Measurements from ENCODE around the gene ZNF330. TPM values are rescaled to one million over a fixed set of nuclear protein-coding genes. Genes with fewer than 3 reads are reported as not detected.
"Not testable (repeated sequence)": the region's sequence is repeated elsewhere in the genome, so short reads cannot be mapped to it uniquely, and the experiment has no call there.

ZNF330 gene
- total RNA-seq (10 to 100 TPM; 39.3 to 43.7 TPM), polyA plus RNA-seq (10 to 100 TPM; 20.0 to 22.0 TPM)
- long read RNA-seq, donor 1, partial matches to known transcripts: 2 of 5 reads
- long read RNA-seq, donor 1, other reads (novel, unspliced or antisense): 3 of 5 reads
- long read RNA-seq, donor 2, partial matches to known transcripts: 1 of 8 reads
- long read RNA-seq, donor 2, other reads (novel, unspliced or antisense): 5 of 8 reads

- 0% methylated on average over 42 to 57 of the region's 57 CpGs for WGBS, 2 donors
- Histone ChIP-seq H3K36me3 (ENCODE audit: control insufficient read depth in 1 of 2, insufficient read depth in 2 of 2, low read length in 1 of 2) (no peaks in the 10 kb centered on the region), H3K4me1 (ENCODE audit: control insufficient read depth in 1 of 2, insufficient read depth in 2 of 2, low read length in 2 of 2) (no peaks in the 10 kb centered on the region), H3K27me3 (ENCODE audit: control insufficient read depth in 1 of 2, insufficient read depth in 2 of 2, low read length in 1 of 2) (no peaks in the 10 kb centered on the region), H3K27ac (ENCODE audit: low read depth in 1 of 2, low read length in 2 of 2) (peak within 1 kb of the TSS in 1 of 2 donors; percentile 83), H3K9me3 (ENCODE audit: control insufficient read depth, low read length) (no peaks in the 10 kb centered on the region), H3K4me3 (ENCODE audit: low read length in 2 of 2) (peak within 1 kb of the TSS; percentile 57 to 75)
- ATAC-seq (ENCODE audit: low FRiP score) (peak; percentile 100), DNase-seq (peak; percentile 93 to 98)
- intact Hi-C loops (cut with DNase I): no loop called here
These were observed at the start of gene ZNF330 for GRCh38 chr4:141220691-141221659. Gene ZNF330 (plus strand): TSS chr4:141220895. CDS start chr4:141222372, 1,477 bp downstream.

- no peak overlapping the region for H3K27ac ChIP-seq (ENCODE audit: low read depth in 1 of 2, low read length in 2 of 2)
- DNase-seq (no peak), ATAC-seq (ENCODE audit: low FRiP score) (no peak)
- H3K36me3 ChIP-seq (ENCODE audit: control insufficient read depth in 1 of 2, insufficient read depth in 2 of 2, low read length in 1 of 2): no peaks in the 10 kb centered on the region
- H3K27me3 ChIP-seq (ENCODE audit: control insufficient read depth in 1 of 2, insufficient read depth in 2 of 2, low read length in 1 of 2): no peaks in the 10 kb centered on the region
- no peak overlapping the region for H3K4me3 ChIP-seq (ENCODE audit: low read length in 2 of 2)
- H3K9me3 ChIP-seq (ENCODE audit: control insufficient read depth, low read length): peaks cover 2% of the 10 kb centered on the region
- intact Hi-C loops (cut with DNase I): no loop called here
- 34 to 44% methylated on average over 1 of the region's 1 CpG for WGBS, 2 donors
- H3K4me1 ChIP-seq (ENCODE audit: control insufficient read depth in 1 of 2, insufficient read depth in 2 of 2, low read length in 2 of 2): no peaks in the 10 kb centered on the region
These were observed 46.2 kb upstream of the ZNF330 start for GRCh38 chr4:141174457-141174856.

- ATAC-seq (ENCODE audit: low FRiP score): no peak
- 10 to 21% methylated on average over 1 of the region's 1 CpG for WGBS, 2 donors
- H3K9me3 ChIP-seq (ENCODE audit: control insufficient read depth, low read length): no peaks in the 10 kb centered on the region
These were observed 43.5 kb upstream of the ZNF330 start for GRCh38 chr4:141177171-141177570.

GRCh38 chr4:141179474-141180373 lies 41.0 kb upstream of the ZNF330 start:
- Histone ChIP-seq H3K4me3 (ENCODE audit: low read length in 2 of 2) (no peak overlapping the region), H3K36me3 (ENCODE audit: control insufficient read depth in 1 of 2, insufficient read depth in 2 of 2, low read length in 1 of 2) (no peaks in the 10 kb centered on the region), H3K9me3 (ENCODE audit: control insufficient read depth, low read length) (no peaks in the 10 kb centered on the region), H3K27ac (ENCODE audit: low read depth in 1 of 2, low read length in 2 of 2) (no peak overlapping the region), H3K27me3 (ENCODE audit: control insufficient read depth in 1 of 2, insufficient read depth in 2 of 2, low read length in 1 of 2) (no peaks in the 10 kb centered on the region), H3K4me1 (ENCODE audit: control insufficient read depth in 1 of 2, insufficient read depth in 2 of 2, low read length in 2 of 2) (no peaks in the 10 kb centered on the region)
- ATAC-seq (ENCODE audit: low FRiP score) (no peak), DNase-seq (no peak)
- intact Hi-C loops (cut with DNase I): no loop called here
- WGBS, 2 donors: 42 to 47% methylated on average over 8 of the region's 8 CpGs

More at GRCh38 chr4:141177171-141177570, 43.5 kb upstream of the ZNF330 start:
- Histone ChIP-seq H3K27me3 (ENCODE audit: control insufficient read depth in 1 of 2, insufficient read depth in 2 of 2, low read length in 1 of 2) (no peaks in the 10 kb centered on the region), H3K4me3 (ENCODE audit: low read length in 2 of 2) (no peak overlapping the region), H3K4me1 (ENCODE audit: control insufficient read depth in 1 of 2, insufficient read depth in 2 of 2, low read length in 2 of 2) (no peaks in the 10 kb centered on the region), H3K36me3 (ENCODE audit: control insufficient read depth in 1 of 2, insufficient read depth in 2 of 2, low read length in 1 of 2) (no peaks in the 10 kb centered on the region), H3K27ac (ENCODE audit: low read depth in 1 of 2, low read length in 2 of 2) (no peak overlapping the region)
- no peak for DNase-seq
- intact Hi-C loops (cut with DNase I): no loop called here

- no peaks in the 10 kb centered on the region for H3K36me3 ChIP-seq (ENCODE audit: control insufficient read depth in 1 of 2, insufficient read depth in 2 of 2, low read length in 1 of 2)
- no peak overlapping the region for H3K4me3 ChIP-seq (ENCODE audit: low read length in 2 of 2)
- H3K9me3 ChIP-seq (ENCODE audit: control insufficient read depth, low read length): no peaks in the 10 kb centered on the region
- no peak for DNase-seq
- intact Hi-C loops (cut with DNase I): no loop called here
- WGBS, 2 donors: 73 to 81% methylated on average over 2 of the region's 2 CpGs
- H3K4me1 ChIP-seq (ENCODE audit: control insufficient read depth in 1 of 2, insufficient read depth in 2 of 2, low read length in 2 of 2): no peaks in the 10 kb centered on the region
- ATAC-seq (ENCODE audit: low FRiP score): no peak
- H3K27me3 ChIP-seq (ENCODE audit: control insufficient read depth in 1 of 2, insufficient read depth in 2 of 2, low read length in 1 of 2): no peaks in the 10 kb centered on the region
- no peak overlapping the region for H3K27ac ChIP-seq (ENCODE audit: low read depth in 1 of 2, low read length in 2 of 2)
These were observed 39.5 kb upstream of the ZNF330 start for GRCh38 chr4:141180991-141181761.

GRCh38 chr4:141183491-141183890 lies 37.2 kb upstream of the ZNF330 start:
- ATAC-seq (ENCODE audit: low FRiP score); H3K27me3 ChIP-seq (ENCODE audit: control insufficient read depth in 1 of 2, insufficient read depth in 2 of 2, low read length in 1 of 2); H3K4me3 ChIP-seq (ENCODE audit: low read length in 2 of 2); H3K9me3 ChIP-seq (ENCODE audit: control insufficient read depth, low read length); H3K36me3 ChIP-seq (ENCODE audit: control insufficient read depth in 1 of 2, insufficient read depth in 2 of 2, low read length in 1 of 2); DNase-seq; intact Hi-C loops (cut with DNase I); H3K27ac ChIP-seq (ENCODE audit: low read depth in 1 of 2, low read length in 2 of 2); H3K4me1 ChIP-seq (ENCODE audit: control insufficient read depth in 1 of 2, insufficient read depth in 2 of 2, low read length in 2 of 2): not testable (repeated sequence)
- WGBS, 2 donors: 68 to 72% methylated on average over 2 of the region's 2 CpGs

- intact Hi-C loops (cut with DNase I): no loop called here
- no peaks in the 10 kb centered on the region for H3K27me3 ChIP-seq (ENCODE audit: control insufficient read depth in 1 of 2, insufficient read depth in 2 of 2, low read length in 1 of 2)
- H3K4me1 ChIP-seq (ENCODE audit: control insufficient read depth in 1 of 2, insufficient read depth in 2 of 2, low read length in 2 of 2): no peaks in the 10 kb centered on the region
- no peaks in the 10 kb centered on the region for H3K9me3 ChIP-seq (ENCODE audit: control insufficient read depth, low read length)
- DNase-seq (no peak), ATAC-seq (ENCODE audit: low FRiP score) (no peak)
- H3K27ac ChIP-seq (ENCODE audit: low read depth in 1 of 2, low read length in 2 of 2): no peak overlapping the region
- 98 to 100% methylated on average over 2 of the region's 2 CpGs for WGBS, 2 donors
- no peak overlapping the region for H3K4me3 ChIP-seq (ENCODE audit: low read length in 2 of 2)
- H3K36me3 ChIP-seq (ENCODE audit: control insufficient read depth in 1 of 2, insufficient read depth in 2 of 2, low read length in 1 of 2): no peaks in the 10 kb centered on the region
These were observed 28.1 kb upstream of the ZNF330 start for GRCh38 chr4:141192564-141192963.

- ATAC-seq (ENCODE audit: low FRiP score) (no peak), DNase-seq (no peak)
- intact Hi-C loops (cut with DNase I): no loop called here
- H3K27ac ChIP-seq (ENCODE audit: low read depth in 1 of 2, low read length in 2 of 2): no peak overlapping the region
- H3K9me3 ChIP-seq (ENCODE audit: control insufficient read depth, low read length): no peaks in the 10 kb centered on the region
- H3K4me1 ChIP-seq (ENCODE audit: control insufficient read depth in 1 of 2, insufficient read depth in 2 of 2, low read length in 2 of 2): no peaks in the 10 kb centered on the region
- WGBS, 2 donors: 73 to 74% methylated on average over 2 of the region's 2 CpGs
- H3K27me3 ChIP-seq (ENCODE audit: control insufficient read depth in 1 of 2, insufficient read depth in 2 of 2, low read length in 1 of 2): no peaks in the 10 kb centered on the region
- H3K4me3 ChIP-seq (ENCODE audit: low read length in 2 of 2): no peak overlapping the region
- no peaks in the 10 kb centered on the region for H3K36me3 ChIP-seq (ENCODE audit: control insufficient read depth in 1 of 2, insufficient read depth in 2 of 2, low read length in 1 of 2)
These were observed 27.1 kb upstream of the ZNF330 start for GRCh38 chr4:141193516-141194034.

All from aorta (tissue), 5 donors.